Activated T-cell treated with anti-CD3 and anti-CD28 coated beads for 4 hours (primary cell): ENCODE data around the gene MFF.

Experiments
- DNase-seq: peaks from one replicate; pipeline ENCODE4 v3.0.0-alpha.2; 2020

The MFF gene, protein sequence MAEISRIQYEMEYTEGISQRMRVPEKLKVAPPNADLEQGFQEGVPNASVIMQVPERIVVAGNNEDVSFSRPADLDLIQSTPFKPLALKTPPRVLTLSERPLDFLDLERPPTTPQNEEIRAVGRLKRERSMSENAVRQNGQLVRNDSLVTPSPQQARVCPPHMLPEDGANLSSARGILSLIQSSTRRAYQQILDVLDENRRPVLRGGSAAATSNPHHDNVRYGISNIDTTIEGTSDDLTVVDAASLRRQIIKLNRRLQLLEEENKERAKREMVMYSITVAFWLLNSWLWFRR

DNA sequence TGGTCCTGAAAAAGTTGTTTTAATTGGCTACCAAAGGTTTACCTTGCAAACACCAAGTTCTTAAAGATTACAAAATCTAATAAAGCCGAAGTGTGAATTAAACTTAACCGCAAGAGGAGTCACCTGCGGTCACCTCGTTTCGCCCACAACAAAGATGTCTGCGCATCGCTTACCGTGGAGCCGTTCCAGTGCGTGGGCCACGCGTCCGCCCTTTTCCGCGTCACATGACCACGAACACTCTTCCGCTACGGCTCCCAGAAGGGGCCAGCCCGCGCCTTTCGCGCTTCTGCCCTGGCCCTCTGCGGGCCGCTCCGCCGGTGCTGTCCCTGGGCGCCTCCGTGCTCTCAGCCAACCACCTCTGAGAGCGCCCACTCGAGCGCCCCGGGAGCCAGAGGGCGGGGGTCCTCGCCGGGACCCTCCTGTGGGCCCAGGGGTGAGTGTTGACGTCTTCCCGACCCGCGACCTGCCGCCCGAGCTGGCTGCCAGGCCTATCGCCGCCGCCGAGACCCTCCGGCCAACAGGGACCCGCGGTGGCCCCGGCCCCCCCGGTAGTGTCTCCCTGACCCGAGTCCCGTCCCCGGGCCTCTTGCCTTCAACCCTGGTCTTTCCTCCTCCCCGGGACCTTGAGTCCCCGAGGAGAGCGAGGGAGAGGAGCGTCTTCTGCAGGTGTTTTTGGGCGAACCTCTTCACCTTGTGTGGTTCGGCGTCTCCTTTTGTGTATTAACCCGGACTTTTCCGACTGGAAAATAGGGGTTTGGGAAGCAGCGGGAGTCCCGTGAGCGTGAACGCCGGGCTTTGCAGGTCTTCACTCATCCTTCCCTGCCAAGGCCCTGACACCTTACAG is at the start of gene MFF:
MFF (plus strand) TSS at position 257 of the 844 bp plus-strand sequence. CDS start 5,415 bp downstream, outside the sequence.
- peak; percentile 90 for DNase-seq

DNA sequence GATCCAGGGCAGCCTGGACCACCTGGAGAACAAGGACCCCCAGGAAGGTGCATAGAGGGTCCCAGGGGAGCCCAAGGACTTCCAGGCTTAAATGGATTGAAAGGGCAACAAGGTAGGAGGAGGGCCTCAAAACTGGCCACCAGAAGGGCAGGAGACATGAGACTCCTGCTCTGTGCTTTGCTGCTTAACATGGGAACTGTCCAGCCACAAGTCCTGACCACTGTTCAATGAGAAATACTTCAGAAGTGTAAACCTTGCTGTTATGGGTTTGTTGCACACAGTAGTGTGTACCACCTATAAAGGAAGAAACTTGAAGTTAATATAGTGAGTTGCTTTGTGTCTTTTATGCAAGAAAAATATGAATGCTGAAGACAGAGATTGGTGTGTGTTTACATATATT is 44.2 kb upstream of the MFF start:
- no peak for DNase-seq

DNA sequence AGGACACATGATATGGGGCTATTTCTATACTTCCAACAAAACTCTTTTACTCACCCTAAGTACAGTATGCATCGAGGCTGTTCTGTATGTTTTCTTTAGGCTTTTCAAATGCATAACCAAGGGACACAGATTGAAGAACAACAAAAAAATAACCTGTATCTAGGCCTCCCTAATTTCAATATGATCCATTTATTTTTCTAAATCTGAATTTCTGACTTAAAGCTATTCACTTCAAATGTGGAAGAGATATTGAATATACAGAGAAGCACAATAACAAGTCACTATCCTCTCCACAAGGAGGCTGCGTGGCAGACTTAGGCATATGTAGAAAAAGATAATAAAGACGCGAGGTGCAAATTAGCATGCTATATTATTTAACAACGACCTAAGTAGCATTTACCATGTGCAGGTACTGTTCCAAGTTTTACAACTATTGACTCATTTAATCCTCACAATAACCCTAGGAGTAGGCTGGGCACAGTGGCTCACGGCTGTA is 39.3 kb upstream of the MFF start:
- DNase-seq: no peak

DNA sequence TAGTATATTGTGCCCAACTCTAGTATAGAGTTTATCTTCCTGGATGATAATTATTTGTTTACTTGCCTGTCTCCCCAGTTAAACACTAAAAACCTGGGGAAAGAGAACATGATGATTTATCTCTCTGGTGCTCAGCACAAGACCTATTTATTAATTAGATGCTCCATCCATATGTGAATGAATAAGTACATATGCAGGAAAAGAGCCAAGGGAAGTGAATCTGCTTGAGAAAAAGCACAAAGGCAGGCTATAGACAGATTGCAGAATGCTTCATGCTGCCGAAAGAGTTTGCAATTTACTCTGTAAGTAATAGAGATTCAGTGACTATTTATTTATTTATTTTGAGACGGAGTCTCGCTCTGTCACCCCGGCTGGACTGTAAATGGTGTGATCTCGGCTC is 37.3 kb upstream of the MFF start:
- DNase-seq: no peak

DNA sequence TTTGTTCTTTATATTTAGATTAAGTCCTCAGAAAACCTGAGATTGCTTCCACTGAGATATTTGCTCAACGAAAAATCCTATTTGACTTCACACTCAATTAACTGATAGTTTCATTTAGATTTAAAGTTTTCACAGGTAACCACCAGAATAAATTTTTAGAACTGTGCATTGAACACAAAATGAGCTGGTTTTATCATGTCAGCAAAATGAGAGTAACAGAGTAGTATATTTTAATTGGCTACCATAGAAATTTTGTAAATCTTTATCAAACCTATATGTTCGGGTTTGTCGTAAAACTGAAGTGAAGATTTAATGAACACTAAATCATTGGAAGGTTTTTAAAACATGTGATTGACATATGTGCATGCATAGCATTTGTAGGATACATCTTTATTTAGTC is 32.7 kb upstream of the MFF start:
- no peak for DNase-seq

DNA sequence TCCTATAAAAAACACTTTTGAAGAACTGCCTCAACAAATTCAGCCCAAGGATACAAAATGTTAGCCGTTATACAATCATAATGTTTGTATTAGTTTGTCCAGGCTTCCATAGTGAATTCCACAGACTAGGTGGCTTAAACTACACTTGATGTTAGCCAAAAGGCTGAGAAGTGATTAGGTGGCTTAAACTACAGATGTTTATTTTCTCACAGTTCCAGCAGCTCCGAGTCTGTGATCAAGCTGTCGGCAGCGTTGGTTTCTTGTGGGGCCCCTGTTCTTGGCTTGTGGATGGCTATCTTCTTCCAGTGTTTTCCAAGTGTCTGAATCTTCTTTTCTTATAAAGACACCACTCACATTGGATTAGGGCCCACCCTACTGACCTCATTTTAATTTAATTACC is 31.5 kb upstream of the MFF start:
- DNase-seq: no peak

DNA sequence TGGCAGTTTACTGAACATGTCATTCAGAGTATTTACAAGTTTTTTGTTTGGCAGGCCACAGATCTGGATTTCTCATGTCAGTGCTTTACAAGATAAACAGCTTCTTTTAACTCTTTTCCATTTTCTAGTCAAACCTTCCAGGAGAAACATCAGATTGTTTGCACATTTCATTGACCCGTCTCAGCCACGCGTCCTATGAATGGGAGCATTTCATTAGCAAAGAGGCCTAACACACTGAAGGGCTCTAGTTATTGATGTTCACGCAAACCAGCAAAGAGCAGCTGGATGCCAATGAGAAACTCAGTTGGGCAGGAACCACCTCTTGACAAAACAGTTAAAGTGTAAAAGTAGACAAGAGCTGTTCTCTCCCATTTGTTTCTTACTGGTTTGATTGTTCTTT is 29.2 kb upstream of the MFF start:
- no peak for DNase-seq

DNA sequence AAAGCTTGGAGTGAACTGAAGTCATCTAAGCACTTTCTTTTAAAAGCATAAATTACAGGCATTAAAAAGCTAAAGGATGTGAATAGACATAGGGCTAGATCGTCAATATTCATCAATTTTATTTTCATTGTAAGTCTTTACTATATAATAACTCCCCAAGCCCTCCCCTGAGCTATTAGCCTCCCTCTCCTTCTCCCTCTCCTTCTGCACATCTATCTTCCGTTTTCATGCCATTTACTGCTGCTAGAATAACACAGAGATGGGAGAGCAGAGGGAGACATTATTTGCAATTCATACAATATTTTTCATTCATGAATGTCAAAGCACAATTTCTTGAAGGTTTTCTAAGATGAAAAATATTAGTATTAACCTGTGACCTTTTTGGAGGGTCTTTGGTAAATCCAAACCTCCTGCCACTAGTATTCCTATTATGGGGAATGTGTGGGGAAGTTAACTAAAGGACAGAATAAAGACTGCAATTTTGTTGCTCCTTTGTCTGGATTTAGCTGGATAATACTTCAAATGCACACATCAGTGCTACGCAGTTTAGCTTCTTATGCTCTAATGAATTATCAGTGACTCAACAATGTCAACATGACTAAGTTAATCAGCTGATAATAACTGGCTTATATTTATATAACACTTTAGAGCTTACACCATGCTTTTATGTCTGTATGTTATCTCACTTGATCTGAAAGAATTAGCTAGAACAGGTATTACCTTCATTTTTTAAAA is 28.2 kb upstream of the MFF start:
- no peak for DNase-seq

DNA sequence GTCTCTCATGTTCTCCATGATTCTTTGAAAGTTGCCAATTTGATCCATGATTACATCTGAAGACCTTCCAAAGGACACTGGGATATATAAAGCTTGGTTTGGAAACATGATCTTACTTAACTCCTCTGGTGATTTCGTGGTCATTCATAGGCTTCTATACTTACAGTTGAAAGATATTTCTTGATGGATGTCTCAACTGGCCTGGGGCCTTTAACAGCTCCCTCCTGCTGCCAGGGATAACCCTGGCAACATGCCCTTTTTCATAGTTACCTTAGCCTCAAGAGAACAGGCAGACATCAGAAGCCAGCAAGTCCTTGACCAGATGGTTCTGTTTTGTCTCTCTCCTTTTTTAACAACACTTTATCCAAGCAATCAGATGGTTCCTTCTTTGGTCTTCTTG is 23.5 kb upstream of the MFF start:
- DNase-seq: no peak

DNA sequence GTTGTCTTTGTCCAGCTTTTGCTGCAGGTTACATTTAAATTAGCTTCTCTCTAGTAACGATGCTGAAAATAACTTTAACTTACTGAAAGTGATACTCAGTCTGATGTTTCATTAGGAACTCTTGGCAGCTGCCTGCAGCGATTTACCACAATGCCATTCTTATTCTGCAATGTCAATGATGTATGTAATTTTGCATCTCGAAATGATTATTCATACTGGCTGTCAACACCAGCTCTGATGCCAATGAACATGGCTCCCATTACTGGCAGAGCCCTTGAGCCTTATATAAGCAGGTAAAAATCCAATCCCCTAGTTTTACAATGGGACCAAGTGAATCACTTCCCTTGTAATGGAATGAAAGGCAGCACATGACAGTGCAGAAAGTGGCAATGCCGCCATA is 16.3 kb upstream of the MFF start:
- no peak for DNase-seq

DNA sequence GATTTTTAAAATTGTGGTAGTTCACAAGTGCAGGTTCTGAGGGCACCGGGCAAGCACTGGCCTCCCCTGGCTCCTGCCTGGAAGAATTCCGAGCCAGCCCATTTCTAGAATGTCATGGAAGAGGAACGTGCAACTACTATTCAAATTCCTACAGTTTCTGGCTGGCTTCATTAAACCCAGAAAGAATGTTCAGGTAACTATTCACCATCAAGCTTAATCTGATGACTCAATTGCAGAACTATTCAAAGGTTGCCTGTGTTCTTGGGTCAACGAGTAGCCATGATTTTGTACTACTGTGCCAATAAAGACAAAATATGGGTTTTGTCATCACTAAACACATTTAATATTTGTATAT is 14.3 kb upstream of the MFF start:
- no peak for DNase-seq

DNA sequence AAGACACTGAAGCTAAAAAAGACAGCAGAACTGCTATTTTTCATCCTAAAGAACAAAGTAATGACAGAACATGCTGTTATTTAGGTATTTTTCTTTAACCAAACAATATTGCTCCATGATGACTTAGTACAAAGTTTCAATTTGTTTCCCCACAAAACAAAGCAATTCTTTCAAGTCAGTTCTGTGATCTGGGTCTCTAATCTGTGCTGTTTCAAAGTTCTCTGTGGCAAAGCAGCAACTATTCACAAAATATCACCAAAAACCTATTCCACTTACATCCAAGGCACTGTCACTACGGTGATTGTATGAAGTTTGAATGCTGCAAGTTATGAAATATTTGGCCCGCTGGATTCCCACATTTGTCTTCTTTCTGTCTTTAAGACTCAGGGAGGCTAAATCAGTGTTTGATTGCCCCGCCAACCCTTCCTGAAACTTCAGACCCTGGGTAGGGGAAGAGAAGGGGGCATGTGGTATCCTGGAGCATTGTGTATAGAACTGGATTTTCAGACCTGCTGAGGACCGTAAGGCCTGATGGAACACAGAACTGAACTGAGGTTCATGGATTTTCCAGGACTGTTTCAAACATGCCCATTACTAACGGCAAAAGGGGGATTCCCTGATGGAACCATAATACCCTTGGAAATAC is 13.1 kb upstream of the MFF start:
- no peak for DNase-seq

DNA sequence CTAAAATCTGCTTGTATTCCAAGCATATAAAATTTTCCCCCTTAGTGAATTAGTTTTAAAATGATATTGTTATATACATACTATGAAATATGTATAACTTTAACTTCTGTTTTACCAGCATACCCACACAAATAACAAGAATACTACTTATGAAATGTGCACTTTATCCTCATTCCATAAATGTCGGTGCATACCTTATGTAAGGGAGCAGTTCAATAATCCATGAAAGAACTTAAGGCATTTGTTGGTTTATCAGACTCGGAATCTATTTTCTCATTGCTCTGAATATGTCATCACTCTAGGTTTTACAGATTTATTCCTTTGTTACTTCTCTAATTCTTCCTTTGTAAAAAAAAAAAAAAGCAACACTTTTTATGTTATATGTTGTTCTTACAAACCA is 12.5 kb upstream of the MFF start:
- no peak for DNase-seq

DNA sequence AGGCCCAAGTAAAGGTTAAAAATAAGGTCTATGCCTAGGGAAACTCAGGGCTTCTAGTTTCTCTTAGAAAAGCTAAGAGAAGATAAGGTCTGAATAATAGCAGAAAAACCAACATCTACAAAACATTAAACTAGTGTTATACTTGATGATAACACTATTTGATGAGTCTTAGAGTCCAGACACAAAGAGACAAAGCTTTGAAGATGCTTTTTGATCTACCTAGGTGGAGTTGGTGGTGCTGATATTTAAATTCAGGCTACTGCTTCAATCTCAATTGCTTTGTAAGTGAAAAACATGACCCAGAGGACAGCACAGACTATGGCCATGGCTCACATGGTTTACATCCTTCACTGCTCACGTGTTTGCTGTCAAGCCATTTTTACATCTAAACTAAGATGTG is 11.7 kb upstream of the MFF start:
- DNase-seq: no peak

DNA sequence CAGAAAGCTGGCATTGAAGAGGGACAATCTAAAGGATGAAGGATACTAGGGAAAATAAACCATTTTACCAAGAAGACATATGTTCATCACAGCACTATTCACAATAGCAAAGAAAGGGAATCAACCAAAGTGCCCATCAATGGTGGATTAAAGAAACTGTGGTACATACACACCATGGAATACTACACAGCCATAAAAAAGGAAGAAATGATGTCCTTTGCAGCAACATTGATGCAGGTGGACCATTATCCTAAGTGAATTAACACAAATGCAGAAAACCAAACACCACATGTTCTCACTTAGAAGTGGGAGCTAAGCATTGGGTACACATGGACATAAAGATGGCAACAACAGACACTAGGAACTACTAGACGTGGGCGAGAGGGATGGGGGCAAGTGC is 7.2 kb upstream of the MFF start:
- no peak for DNase-seq

DNA sequence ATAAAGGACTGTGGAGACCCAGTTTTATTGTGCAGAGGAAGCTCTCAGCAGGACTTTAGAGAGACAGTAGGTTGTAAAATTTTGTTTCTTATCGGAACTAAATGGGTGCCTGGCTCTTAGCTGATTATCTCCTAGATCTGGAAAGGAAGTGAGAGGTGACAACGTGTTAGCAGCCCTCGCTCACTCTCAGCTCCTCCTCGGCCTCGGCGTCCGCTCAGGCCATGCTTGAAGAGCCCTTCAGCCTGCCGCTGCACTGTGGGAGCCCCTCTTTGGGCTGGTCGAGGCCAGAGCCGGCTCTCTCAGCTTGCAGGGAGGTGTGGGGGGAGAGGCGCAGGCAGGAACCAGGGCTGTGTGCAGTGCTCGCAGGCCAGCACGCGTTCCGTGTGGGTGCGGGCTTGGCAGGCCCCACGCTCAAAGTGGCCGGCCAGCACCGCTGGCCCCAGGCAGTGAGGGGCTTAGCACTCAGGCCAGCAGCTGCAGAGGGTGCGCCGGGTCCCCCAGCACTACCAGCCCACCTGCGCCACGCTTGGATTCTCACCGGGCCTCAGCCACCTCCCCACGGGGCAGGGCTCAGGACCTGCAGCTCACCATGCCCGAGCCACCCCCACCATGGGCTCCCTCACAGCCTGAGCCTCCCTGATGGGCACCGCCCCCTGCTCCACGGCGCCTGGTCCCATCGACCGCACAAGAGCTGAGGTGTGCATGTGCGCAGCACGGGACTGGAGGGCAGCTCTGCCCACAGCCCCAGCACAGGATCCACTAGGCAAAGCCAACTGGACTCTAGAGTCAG is 4.6 kb upstream of the MFF start:
- no peak for DNase-seq

DNA sequence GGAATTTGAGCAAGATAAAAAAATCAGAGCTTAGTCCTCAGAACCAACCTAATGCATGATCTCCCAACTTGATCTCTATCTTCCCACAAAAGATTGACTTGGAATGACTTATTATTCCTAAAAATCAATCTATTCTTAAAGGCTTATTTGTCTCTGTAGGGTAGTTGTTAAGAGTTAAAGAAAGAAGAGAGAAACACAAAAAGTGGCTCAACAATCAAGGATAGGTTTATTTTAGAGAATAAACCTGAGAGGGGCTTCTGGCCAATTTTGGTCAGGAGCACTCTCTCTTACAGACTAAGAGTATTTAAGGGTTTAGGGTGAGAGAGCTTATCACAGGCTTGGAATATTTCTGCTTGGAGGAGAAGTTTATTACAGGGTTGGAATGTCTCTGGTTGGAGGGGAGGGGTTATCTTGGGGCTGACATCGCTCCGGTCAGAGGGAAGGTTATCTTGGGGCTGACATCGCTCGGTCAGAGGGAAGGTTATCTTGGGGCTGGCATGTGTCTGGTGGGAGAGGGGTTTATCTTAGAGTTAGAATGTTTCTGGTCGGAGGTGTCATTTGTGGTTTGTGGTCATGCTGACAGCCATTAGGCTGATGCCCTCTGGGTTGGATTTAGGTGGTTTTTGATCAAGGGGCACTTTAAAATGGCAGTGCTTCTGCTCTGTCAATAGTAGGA is 2.4 kb upstream of the MFF start:
- no peak for DNase-seq

DNA sequence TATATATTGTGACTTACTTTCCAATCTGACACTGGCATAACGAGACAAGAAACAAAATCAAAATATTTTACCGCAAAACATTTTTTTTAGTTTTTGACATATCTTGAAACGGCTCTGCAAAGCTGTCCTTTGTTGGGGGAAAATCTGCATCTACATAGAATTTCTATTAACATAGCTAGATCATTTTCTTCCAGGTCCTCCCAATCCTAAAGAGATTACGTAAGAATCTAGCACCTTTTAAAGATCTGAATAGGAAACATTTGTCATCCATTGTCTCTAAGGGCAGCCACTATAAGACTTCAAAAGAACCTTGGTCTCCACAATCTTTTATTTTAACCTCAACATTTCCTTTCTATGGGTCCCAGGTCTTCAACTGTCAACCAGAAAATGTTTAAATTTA is 1.2 kb upstream of the MFF start:
- DNase-seq: no peak

DNA sequence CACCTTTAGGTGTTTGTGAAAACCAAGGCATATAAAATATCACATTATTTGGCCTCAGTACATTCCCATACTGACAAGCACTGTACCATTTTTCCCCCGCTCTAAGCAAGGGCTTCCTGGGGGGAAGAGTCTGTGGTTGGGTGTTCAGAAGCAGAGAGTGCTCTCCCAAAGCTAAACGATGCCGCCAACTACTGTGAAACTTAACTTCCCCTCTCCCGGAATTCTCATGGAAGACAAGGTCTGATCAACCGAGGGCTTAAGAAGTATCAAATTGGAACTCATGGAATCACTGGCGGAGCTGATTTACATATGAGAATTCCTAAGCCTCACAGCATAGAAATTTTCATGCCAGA is 433 bp upstream of the MFF start:
- no peak for DNase-seq

DNA sequence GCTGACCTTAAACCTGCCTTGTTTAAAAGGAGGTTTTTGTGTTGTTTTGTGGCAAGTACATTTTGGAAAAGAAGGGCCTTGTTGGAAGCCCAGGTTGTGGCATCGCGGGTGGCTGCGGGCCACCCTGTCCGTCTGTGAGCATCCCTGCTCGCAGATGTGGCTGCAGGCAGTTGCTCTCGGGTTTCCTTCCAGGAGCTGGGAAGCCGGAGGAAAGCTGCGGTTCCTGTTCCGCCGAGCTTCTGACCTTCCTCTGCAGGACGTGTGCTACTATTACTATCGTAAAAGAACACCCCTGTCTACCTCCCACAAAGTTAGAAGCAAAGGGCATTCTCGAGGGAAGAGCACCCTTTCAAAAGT is 766 bp downstream of the MFF start:
- no peak for DNase-seq

DNA sequence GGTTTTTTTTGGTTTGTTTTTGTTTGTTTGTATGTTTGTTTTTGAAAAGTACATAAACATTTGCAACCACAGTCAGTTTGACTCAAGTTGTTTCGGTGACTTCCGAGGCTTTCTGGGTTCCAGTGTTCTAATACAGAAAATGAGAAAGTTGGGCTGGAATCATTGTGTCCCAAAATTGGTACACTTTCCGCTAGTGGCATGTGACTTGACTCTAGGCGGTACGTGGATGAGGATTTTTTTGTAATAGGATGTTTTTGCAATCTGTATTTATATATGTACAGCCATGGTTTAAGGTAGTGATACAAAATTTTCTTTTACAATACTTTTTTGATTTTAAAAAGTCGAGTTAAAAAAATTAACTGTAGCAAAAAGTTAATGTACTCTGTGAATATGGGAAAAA is 1.7 kb downstream of the MFF start:
- DNase-seq: no peak

DNA sequence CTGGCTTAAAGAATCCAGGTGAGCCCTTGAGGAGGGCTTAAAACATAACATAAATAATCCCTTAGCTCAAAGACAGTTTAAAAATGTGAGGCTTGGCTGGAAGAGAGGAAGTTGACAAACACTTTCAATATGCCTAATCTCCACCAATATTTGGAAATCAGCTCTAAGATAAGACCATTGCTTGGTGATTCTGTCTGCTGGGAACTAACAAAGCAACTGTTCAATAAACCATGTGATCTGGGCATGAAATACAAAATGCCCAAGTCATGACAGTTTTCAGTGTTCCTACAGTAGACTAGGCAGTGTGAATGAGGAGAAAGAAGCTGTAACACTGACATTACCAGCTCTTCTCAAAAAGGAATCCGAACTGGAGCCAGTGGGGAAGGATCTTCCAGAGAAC is 10.7 kb downstream of the MFF start:
- no peak for DNase-seq
